Measurements from ENCODE around the gene ERICH6B. TPM values are rescaled to one million over a fixed set of nuclear protein-coding genes. Genes with fewer than 3 reads are reported as not detected.

Gene ERICH6B
- total and polyA plus RNA-seq, 2 experiments from 2014 or later = not detected

DNA sequence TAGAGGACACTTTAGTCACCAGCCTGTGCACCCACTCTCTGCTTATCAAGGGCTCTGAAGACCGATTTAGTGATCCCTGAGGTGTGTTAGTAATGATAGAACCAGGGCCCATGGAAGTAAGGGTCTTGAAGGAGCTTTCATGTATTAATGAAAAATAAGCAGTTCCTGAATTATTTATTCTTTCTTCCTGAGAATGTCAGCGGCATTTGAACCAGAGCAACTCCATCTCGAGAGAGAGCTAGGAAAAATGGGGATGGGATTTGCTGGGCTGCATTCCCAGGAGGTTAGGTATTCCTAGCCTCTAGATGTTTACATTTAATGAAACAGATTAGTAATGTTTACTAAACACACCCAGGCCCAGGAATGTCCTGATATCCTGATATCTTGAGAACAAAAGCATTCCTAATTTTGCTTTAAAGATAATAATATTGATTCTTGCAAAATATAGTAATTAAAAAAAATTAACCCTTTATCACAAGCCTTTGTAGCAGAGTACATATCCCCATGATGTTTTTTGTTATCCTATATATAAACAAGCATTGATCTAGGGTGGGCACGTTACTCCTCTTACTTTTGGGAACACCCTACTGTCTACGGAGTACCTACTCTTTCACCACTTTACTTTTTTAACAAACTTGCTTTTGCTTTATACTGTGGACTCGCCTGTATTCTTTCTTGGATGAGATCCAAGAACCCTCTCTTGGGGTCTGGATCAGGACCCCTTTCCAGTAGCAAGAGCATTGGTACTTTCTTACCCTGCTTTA is 87.7 kb downstream of the ERICH6B start:
- in situ Hi-C loops (cut with MboI) = no loop called here
- Histone ChIP-seq H3K36me3 (ENCODE audit: low read depth) (peaks cover 57% of the 10 kb centered on the region), H3K9ac (no peak overlapping the region)

DNA sequence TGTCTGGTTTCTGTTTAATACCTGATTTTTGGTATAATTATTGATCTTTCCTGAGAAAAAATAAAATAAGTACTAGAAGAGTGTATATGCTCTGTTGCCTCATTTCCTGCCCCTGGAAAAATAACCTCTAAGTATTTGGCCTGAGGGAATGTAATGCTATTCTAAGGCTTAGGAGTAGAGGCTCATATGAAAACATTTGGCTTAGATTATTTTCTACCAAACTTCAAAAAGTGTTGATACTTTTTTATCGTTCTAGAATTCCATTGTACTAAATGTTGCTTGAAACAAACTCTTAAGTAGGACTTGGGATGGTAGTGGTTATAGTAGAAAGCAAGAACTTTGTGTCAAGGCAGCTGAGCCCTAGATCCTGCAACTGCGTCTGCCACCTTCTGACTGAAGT is 93.0 kb downstream of the ERICH6B start:
- TF ChIP-seq EZH2 (IDR thresholded peaks at IDR 0.05; ENCODE audit: insufficient read depth, poor library complexity, severe bottlenecking) = no peak
- no peak for TF ChIP-seq EZH2phosphoT487 (IDR thresholded peaks at IDR 0.05; ENCODE audit: insufficient read depth, low read depth)
- 51 to 56% methylated on average over 2 of the region's 2 CpGs for WGBS, 2 experiments (ENCODE audit: low coverage in 1 of 2, low lambda C conversion rate in 2 of 2, missing lambda C conversion rate in 2 of 2)
- peak; percentile 47 for DNase-seq
- H3K36me3 ChIP-seq (ENCODE audit: low read depth) = peaks cover 41% of the 10 kb centered on the region
- H3K9me3 ChIP-seq (ENCODE audit: low read depth) = no peaks in the 10 kb centered on the region
- no peak overlapping the region for H3K4me3 ChIP-seq
- H3K27me3 ChIP-seq (replicated peaks; ENCODE audit: insufficient read depth) = no peaks in the 10 kb centered on the region
- H2AFZ ChIP-seq = no peak overlapping the region
- no peaks in the 10 kb centered on the region for H4K20me1 ChIP-seq (ENCODE audit: insufficient read depth)
- in situ Hi-C loops (cut with MboI) = no loop called here
- no peaks in the 10 kb centered on the region for H3K9me2 ChIP-seq (ENCODE audit: insufficient read depth)
- peaks cover 28% of the 10 kb centered on the region for H3K4me1 ChIP-seq (ENCODE audit: insufficient read depth)
- H3K9ac ChIP-seq = no peak overlapping the region
- peak overlapping the region; percentile 25 for H3K4me2 ChIP-seq (ENCODE audit: unreplicated experiment)
- peaks cover 31% of the 10 kb centered on the region for H3F3A ChIP-seq (ENCODE audit: insufficient read depth)
- peak overlapping the region; percentile 23; the same call in 1 of the 2 replicates for H3K27ac ChIP-seq
- peaks cover 38% of the 10 kb centered on the region for H3K79me2 ChIP-seq (ENCODE audit: insufficient read depth)

More for the DNA sequence above, 87.7 kb downstream of the ERICH6B start:
- TF ChIP-seq EZH2 (IDR thresholded peaks at IDR 0.05; ENCODE audit: insufficient read depth, poor library complexity, severe bottlenecking) (no peak), EZH2phosphoT487 (IDR thresholded peaks at IDR 0.05; ENCODE audit: insufficient read depth, low read depth) (no peak)
- Histone ChIP-seq H3K27ac (no peak overlapping the region), H3F3A (ENCODE audit: insufficient read depth) (peaks cover under 1% of the 10 kb centered on the region; the same call in 1 of the 2 replicates), H3K4me2 (ENCODE audit: unreplicated experiment) (no peak overlapping the region), H3K9me3 (ENCODE audit: low read depth) (no peaks in the 10 kb centered on the region), H3K4me3 (no peak overlapping the region), H3K27me3 (replicated peaks; ENCODE audit: insufficient read depth) (no peaks in the 10 kb centered on the region), H2AFZ (no peak overlapping the region), H4K20me1 (ENCODE audit: insufficient read depth) (no peaks in the 10 kb centered on the region), H3K79me2 (ENCODE audit: insufficient read depth) (peaks cover 40% of the 10 kb centered on the region; the same call in 1 of the 2 replicates), H3K9me2 (ENCODE audit: insufficient read depth) (no peaks in the 10 kb centered on the region), H3K4me1 (ENCODE audit: insufficient read depth) (peaks cover 5% of the 10 kb centered on the region)
- 89 to 92% methylated on average over 6 of the region's 6 CpGs for WGBS, 2 experiments (ENCODE audit: low coverage in 1 of 2, low lambda C conversion rate in 2 of 2, missing lambda C conversion rate in 2 of 2)
- no peak for DNase-seq

DNA sequence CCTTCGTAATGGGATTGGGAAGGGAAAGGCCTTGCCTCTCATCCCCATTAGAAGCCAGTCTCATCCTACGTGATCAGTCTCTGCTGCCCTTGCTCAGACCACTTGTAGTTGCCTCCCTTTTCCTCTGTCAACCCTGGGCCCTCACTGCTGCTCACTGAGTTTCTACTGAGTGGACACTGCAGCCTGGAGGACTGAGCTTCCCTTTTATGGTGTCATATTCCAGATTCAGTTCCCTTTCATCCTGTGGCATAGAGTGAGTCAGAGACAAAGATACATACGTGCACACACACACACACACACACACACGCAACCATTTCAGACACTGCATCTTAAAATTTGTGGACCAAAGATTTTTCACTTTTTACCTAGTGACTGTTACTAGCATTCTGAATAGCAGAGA is 94.2 kb downstream of the ERICH6B start:
- Histone ChIP-seq H3K4me3 (no peak overlapping the region), H3K27ac (no peak overlapping the region), H3K27me3 (replicated peaks; ENCODE audit: insufficient read depth) (no peaks in the 10 kb centered on the region), H3F3A (ENCODE audit: insufficient read depth) (peaks cover 42% of the 10 kb centered on the region), H3K9me3 (ENCODE audit: low read depth) (no peaks in the 10 kb centered on the region), H2AFZ (no peak overlapping the region), H3K4me2 (ENCODE audit: unreplicated experiment) (no peak overlapping the region), H3K9me2 (ENCODE audit: insufficient read depth) (no peaks in the 10 kb centered on the region), H3K4me1 (ENCODE audit: insufficient read depth) (peaks cover 28% of the 10 kb centered on the region), H3K79me2 (ENCODE audit: insufficient read depth) (peaks cover 29% of the 10 kb centered on the region), H4K20me1 (ENCODE audit: insufficient read depth) (no peaks in the 10 kb centered on the region), H3K36me3 (ENCODE audit: low read depth) (peaks cover 41% of the 10 kb centered on the region), H3K9ac (no peak overlapping the region)
- TF ChIP-seq EZH2phosphoT487 (IDR thresholded peaks at IDR 0.05; ENCODE audit: insufficient read depth, low read depth) (no peak), EZH2 (IDR thresholded peaks at IDR 0.05; ENCODE audit: insufficient read depth, poor library complexity, severe bottlenecking) (no peak)
- DNase-seq = peak; percentile 50
- in situ Hi-C loops (cut with MboI) = no loop called here
- 93% methylated on average over 4 of the region's 4 CpGs for WGBS, 2 experiments (ENCODE audit: low coverage in 1 of 2, low lambda C conversion rate in 2 of 2, missing lambda C conversion rate in 2 of 2)

DNA sequence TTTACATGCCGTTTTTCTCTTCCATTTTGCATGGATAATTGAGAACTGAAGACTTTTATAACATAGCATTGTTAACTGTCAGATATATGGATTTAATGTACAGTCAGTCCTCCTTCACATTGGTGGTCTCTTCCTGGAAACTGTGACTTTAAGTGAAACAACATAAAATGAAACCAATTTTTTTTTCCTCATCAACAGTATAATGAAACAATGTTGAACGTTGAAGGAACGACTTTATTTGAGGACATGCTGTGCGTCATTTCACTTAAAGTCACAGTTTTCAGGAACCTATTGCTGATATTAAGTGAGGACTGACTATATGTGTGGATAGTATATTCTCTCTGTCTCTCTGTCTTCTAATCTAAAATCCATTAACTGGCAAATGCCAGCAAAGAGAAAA is 96.0 kb downstream of the ERICH6B start:
- in situ Hi-C loops (cut with MboI) = no loop called here
- H4K20me1 ChIP-seq (ENCODE audit: insufficient read depth) = no peaks in the 10 kb centered on the region

More for the DNA sequence above, 96.0 kb downstream of the ERICH6B start:
- Histone ChIP-seq H3K9me3 (ENCODE audit: low read depth) (no peaks in the 10 kb centered on the region), H3K4me2 (ENCODE audit: unreplicated experiment) (no peak overlapping the region), H3K36me3 (ENCODE audit: low read depth) (peaks cover 47% of the 10 kb centered on the region), H3K9ac (no peak overlapping the region), H3K4me1 (ENCODE audit: insufficient read depth) (peaks cover 28% of the 10 kb centered on the region), H3K27ac (0 out of 2 replicates have a peak overlapping the region, but pooled peaks have one; percentile 30), H3K4me3 (no peak overlapping the region), H3F3A (ENCODE audit: insufficient read depth) (peaks cover 42% of the 10 kb centered on the region), H2AFZ (no peak overlapping the region), H3K79me2 (ENCODE audit: insufficient read depth) (peaks cover 24% of the 10 kb centered on the region), H3K27me3 (replicated peaks; ENCODE audit: insufficient read depth) (no peaks in the 10 kb centered on the region), H3K9me2 (ENCODE audit: insufficient read depth) (no peaks in the 10 kb centered on the region)
- TF ChIP-seq EZH2phosphoT487 (IDR thresholded peaks at IDR 0.05; ENCODE audit: insufficient read depth, low read depth) (no peak), EZH2 (IDR thresholded peaks at IDR 0.05; ENCODE audit: insufficient read depth, poor library complexity, severe bottlenecking) (no peak)
- WGBS, 2 experiments (ENCODE audit: low coverage in 1 of 2, low lambda C conversion rate in 2 of 2, missing lambda C conversion rate in 2 of 2) = 74 to 77% methylated on average over 4 of the region's 4 CpGs
- DNase-seq = no peak
